Measurements from ENCODE around the gene GOLGA8Q. TPM values are rescaled to one million over a fixed set of nuclear protein-coding genes. Genes with fewer than 3 reads are reported as not detected.
"Not testable (repeated sequence)": the region's sequence is repeated elsewhere in the genome, so short reads cannot be mapped to it uniquely, and the experiment has no call there.

Gene GOLGA8Q
- polyA plus RNA-seq, 2 of the 4 experiments (the other 2 are of a cell fraction): 0.34 to 0.36 TPM

- H3K9me3 ChIP-seq; H3K4me3 ChIP-seq; H3K27ac ChIP-seq; H3K4me2 ChIP-seq; DNase-seq (ENCODE audit: low read depth in 1 of 2, low spot score in 1 of 2); CTCF ChIA-PET; FAIRE-seq; POLR2A ChIA-PET; H3K4me1 ChIP-seq: not testable (repeated sequence)
- no CpG with 5 or more reads among the region's 6 CpGs for WGBS (ENCODE audit: missing lambda C conversion rate)
- ATAC-seq: peak; percentile 85 to 99
These were observed 27.6 kb downstream of the GOLGA8Q start for GRCh38 chr15:30579394-30579970.

- CTCF ChIA-PET; H3K27ac ChIP-seq; H3K9me3 ChIP-seq; H3K4me1 ChIP-seq; FAIRE-seq; H3K4me3 ChIP-seq; POLR2A ChIA-PET; ATAC-seq; H3K4me2 ChIP-seq; DNase-seq (ENCODE audit: low read depth in 1 of 2, low spot score in 1 of 2): not testable (repeated sequence)
- no CpG with 5 or more reads among the region's 4 CpGs for WGBS (ENCODE audit: missing lambda C conversion rate)
These were observed 28.9 kb downstream of the GOLGA8Q start for GRCh38 chr15:30580716-30581115.

GRCh38 chr15:30598953-30599352, 47.1 kb downstream of the GOLGA8Q start:
- 13% methylated on average over 2 of the region's 2 CpGs for WGBS (ENCODE audit: missing lambda C conversion rate)

GRCh38 chr15:30603796-30604195, 51.9 kb downstream of the GOLGA8Q start, which contains the start of gene GOLGA8H:
Gene GOLGA8H, plus strand, starts transcription at chr15:30604028. Its CDS starts 98 bp downstream, at chr15:30604126.
- H3K9me3 ChIP-seq; H3K4me3 ChIP-seq; H3K4me1 ChIP-seq; H3K27ac ChIP-seq; DNase-seq (ENCODE audit: low read depth in 1 of 2, low spot score in 1 of 2); CTCF ChIA-PET; FAIRE-seq; H3K4me2 ChIP-seq; POLR2A ChIA-PET; ATAC-seq: not testable (repeated sequence)
- WGBS (ENCODE audit: missing lambda C conversion rate): 83% methylated on average over 5 of the region's 8 CpGs

More at GRCh38 chr15:30598953-30599352, 47.1 kb downstream of the GOLGA8Q start:
- CTCF ChIA-PET; DNase-seq (ENCODE audit: low read depth in 1 of 2, low spot score in 1 of 2); FAIRE-seq; H3K27ac ChIP-seq; H3K9me3 ChIP-seq; H3K4me1 ChIP-seq; H3K4me2 ChIP-seq; POLR2A ChIA-PET; H3K4me3 ChIP-seq: not testable (repeated sequence)
- TF ChIP-seq RAD21 (conservative IDR thresholded peaks at IDR 0.05 in 1 of 2, IDR thresholded peaks at IDR 0.05 in 1 of 2) (peak in 1 of 2 experiments; percentile 24; a peak in 1 of 5 replicates), CTCF (IDR thresholded peaks at IDR 0.05) (0 out of 3 replicates have a peak, but pooled peaks have one; percentile 15)
- ATAC-seq: peak in 1 of 2 experiments; percentile 62; a peak in 2 of 6 replicates

Small RNA genes lying within 50 kb of the gene (small RNA-seq; reads per million reads assigned to genes)
- gene RF00096 (0 reads per million in 6 experiments), gene RN7SL796P (0 reads per million in 6 experiments)

Other genes with a start within 250 kb of the GOLGA8Q start
- gene CHRFAM7A, start 158.5 kb upstream of the GOLGA8Q start, polyA plus RNA-seq (2011; rRNA removed): 7.0 and 8.0 TPM in 2 replicates
- 4.1 to 6.6 TPM (median 5.1 TPM) in 3 replicates for gene CHRFAM7A, start 158.5 kb upstream of the GOLGA8Q start, polyA plus RNA-seq (2017; fragmentation: RNase III; extraction: RNeasy Plus Mini Kit Qiagen cat#74134 plus additional on column Dnase treatment)
- 0.56 and 1.0 TPM in 2 replicates for gene GOLGA8R, start 137.8 kb upstream of the GOLGA8Q start, polyA plus RNA-seq (2011; rRNA removed)
- gene GOLGA8R, start 137.8 kb upstream of the GOLGA8Q start, polyA plus RNA-seq (2017; fragmentation: RNase III; extraction: RNeasy Plus Mini Kit Qiagen cat#74134 plus additional on column Dnase treatment): 0.49 to 0.56 TPM (median 0.50 TPM) in 3 replicates
- 1.6 and 2.2 TPM in 2 replicates for gene GOLGA8H, start 52.0 kb downstream of the GOLGA8Q start, polyA plus RNA-seq (2011; rRNA removed)
- gene GOLGA8H, start 52.0 kb downstream of the GOLGA8Q start, polyA plus RNA-seq (2017; fragmentation: RNase III; extraction: RNeasy Plus Mini Kit Qiagen cat#74134 plus additional on column Dnase treatment): 2.2 to 2.5 TPM (median 2.3 TPM) in 3 replicates

Measured in A549 (cell line).